ENCODE data around the gene DUSP2. TPM values are rescaled to one million over a fixed set of nuclear protein-coding genes. Genes with fewer than 3 reads are reported as not detected.

Gene DUSP2
- total RNA-seq, 4 donors from 2014 or later: 2.6 to 10.2 (median 7.9) TPM

DNA sequence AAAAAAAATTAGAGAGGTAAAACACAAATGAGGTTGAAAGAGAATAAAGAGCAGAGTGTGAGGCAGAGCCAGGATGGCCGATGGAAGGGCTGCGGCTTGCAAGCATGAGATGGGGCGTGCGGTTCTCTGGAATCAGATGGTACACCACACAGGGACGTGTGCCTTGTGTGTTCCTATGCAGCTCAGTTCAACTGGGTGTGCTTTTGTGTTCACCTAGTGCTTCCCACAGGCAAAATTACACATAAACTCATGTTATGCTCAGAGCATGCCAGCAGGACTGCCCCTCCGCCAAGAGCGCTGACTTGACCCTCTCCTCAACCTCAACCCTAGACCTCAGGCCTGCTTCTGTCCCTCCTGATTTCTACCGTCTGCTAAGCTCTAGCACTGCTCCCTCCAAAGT, 38.9 kb upstream of the DUSP2 start:
- TF ChIP-seq, protein P1, sequence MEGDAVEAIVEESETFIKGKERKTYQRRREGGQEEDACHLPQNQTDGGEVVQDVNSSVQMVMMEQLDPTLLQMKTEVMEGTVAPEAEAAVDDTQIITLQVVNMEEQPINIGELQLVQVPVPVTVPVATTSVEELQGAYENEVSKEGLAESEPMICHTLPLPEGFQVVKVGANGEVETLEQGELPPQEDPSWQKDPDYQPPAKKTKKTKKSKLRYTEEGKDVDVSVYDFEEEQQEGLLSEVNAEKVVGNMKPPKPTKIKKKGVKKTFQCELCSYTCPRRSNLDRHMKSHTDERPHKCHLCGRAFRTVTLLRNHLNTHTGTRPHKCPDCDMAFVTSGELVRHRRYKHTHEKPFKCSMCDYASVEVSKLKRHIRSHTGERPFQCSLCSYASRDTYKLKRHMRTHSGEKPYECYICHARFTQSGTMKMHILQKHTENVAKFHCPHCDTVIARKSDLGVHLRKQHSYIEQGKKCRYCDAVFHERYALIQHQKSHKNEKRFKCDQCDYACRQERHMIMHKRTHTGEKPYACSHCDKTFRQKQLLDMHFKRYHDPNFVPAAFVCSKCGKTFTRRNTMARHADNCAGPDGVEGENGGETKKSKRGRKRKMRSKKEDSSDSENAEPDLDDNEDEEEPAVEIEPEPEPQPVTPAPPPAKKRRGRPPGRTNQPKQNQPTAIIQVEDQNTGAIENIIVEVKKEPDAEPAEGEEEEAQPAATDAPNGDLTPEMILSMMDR (IDR thresholded peaks at IDR 0.05; ENCODE audit: low read depth): no peak

DNA sequence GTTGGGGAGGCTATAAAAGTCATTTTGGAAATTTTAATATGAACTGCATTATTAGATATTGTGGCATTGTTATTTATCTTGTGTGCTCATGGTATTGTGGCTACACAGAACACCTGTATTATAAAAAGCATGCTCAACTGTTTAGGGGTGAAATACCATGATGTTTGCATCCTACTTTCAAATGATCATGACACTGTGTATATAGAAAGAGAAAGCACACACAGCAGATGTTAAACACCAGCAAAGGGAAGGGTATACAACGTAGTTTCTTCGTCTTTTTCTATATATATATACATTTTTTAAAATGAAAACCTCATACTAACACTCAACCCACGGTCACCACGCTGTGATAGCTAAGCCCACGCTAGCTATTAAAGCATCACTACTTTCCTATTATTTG, 36.3 kb upstream of the DUSP2 start:
- TF ChIP-seq, protein P1 (IDR thresholded peaks at IDR 0.05; ENCODE audit: low read depth): no peak

DNA sequence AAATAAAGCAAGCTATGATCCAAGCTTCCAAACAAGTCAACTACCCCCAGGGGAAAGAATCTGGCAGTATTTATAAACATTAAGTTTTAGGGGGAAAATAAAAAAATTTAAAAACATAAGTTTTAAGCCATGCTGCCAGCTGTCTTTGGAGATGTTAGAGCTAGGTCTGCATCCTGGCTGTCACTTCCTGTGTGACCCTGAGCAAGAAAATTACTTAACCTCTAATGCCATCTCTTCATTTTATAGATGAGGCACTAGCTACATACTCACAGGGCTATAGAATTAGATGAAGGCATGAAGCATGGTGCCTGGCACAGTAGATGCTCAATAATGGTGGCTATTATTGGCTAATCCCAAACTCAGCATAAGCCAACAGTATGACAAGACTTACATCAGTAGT, 35.3 kb upstream of the DUSP2 start:
- TF ChIP-seq, protein P1 (IDR thresholded peaks at IDR 0.05; ENCODE audit: low read depth): no peak

GRCh38 chr2:96180002-96180401, 34.8 kb upstream of the DUSP2 start:
- TF ChIP-seq, protein P1 (IDR thresholded peaks at IDR 0.05; ENCODE audit: low read depth): no peak

GRCh38 chr2:96176661-96177060, 31.4 kb upstream of the DUSP2 start:
- TF ChIP-seq, protein P1 (IDR thresholded peaks at IDR 0.05; ENCODE audit: low read depth): no peak

- TF ChIP-seq, protein P1 (IDR thresholded peaks at IDR 0.05; ENCODE audit: low read depth): no peak
Measured at GRCh38 chr2:96175951-96176350, 30.7 kb upstream of the DUSP2 start.

DNA sequence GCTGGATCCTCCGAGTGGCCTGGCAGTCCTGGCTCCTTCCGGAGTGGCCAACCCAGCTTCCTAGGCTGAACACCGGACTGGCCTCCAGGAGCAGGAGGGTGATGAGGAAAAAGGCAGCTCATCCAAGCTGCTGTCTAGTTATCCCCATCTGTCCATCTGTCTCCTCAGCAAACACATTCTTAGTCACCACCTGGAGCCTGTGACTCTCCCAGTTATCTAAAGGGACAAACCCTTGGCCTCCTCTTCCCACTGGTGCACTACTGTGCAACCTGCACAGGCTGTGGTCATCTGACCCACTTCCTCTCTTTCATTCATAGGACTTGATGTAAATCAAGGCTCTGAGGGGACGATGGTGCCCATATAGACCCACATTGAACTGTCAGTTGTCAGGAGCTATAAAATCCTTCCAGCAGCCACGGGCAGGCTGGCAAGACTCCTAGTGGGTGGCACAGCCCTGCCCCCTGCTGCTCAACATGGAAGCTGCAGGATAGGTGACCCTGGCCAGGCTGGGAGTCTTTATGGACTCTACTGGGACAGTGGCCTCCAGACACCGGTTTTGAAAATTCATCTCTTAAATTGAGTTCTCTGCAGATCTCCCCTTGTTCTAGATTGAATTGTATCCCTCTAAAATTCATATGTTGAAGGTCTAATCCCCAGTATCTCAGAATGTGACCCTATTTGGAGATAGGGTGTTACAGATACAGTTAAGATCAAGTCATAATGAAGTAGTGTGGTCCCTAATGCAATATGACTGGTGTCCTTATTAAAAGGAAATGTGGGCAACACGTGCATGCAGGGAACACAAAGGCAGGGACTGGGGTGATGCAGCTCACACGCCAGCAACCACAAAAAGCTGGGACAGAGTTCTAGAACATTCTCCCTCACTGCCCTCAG, 29.3 kb upstream of the DUSP2 start:
- TF ChIP-seq, protein P1 (IDR thresholded peaks at IDR 0.05; ENCODE audit: low read depth): no peak

All from subcutaneous adipose tissue (tissue), 4 donors.